ENCODE measurements around the gene SLC6A11. TPM values are rescaled to one million over a fixed set of nuclear protein-coding genes. Genes with fewer than 3 reads are reported as not detected.

The SLC6A11 gene
- total RNA-seq, 2 donors from 2014 or later, result 0.10 TPM; not detected in 1

- intact Hi-C loops (cut with DNase I), result no loop called here
- DNase-seq (ENCODE audit: low spot score), result no peak
These were observed 8.4 kb downstream of the SLC6A11 start for GRCh38 chr3:10824468-10824867.

DNA sequence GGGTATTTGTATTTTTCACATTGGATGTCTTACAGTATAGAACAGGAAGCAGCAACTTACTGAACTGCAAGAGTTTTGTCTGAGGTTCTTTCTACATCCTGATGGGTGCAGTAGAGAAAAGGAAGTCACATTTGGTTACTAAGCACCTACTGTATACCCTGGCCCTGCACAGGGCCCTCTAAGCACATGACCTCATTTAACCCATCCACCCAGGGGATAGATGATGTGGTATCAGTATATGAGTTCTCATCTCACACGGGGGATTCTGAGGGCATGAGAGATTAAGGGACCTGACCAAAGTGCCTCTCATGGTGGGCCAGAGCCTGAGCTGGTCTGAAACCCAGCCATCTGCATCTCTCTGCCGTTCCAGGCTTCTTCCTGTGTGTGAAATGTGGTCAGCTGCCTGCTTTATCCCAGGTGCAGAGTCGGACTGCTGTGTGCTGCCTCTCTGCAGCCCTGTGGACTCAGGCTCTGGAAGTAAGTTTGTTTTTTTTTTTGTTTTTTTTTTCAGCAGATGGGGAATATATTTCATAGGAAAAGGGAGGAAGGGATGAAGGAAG lies 17.9 kb downstream of the SLC6A11 start:
- no peak for DNase-seq (ENCODE audit: low spot score)
- intact Hi-C loops (cut with DNase I), result no loop called here

GRCh38 chr3:10834951-10835350 lies 18.9 kb downstream of the SLC6A11 start:
- intact Hi-C loops (cut with DNase I), result no loop called here

DNA sequence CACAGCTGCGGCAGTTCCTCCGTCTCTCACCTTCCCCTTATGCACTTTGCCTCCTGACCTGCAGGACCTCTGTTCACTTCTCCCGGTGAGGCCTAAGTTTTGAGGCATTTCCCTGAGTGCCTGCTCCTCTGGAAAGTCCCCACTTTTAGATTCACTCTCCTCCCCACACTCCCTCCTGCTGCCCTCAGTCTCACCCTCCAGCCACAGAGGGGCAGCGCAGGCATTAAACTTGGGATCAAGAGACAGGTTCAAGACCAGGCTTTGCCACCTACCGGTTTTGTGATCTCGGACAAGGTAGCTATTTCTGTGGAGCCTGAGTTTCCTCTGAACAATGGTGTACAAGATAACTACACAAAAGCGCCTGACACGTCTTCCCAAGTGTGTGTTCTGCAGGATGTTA lies 19.4 kb downstream of the SLC6A11 start:
- no peak for DNase-seq (ENCODE audit: low spot score)
- intact Hi-C loops (cut with DNase I), result no loop called here

More at GRCh38 chr3:10834951-10835350, 18.9 kb downstream of the SLC6A11 start:
- DNase-seq (ENCODE audit: low spot score), result no peak

DNA sequence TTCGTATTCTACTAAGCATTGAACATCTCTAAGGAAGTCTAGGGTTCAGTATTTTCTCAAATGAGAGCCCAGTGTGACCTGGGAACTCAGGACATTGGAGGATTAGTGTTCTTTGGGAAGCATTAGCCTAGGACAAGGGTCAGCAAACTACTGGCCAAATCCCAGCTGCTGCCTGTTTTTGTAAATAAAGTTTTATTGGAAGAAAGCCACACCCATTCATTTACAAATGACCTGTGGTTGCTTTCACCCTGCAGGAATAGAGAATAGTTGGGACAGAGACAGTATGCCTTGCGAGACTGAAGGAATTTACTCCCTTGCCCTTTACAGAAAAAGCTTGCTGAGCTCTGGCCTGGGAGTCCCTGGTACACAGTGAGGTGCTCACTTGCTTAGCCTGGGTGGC lies 20.6 kb downstream of the SLC6A11 start:
- intact Hi-C loops (cut with DNase I), result no loop called here

GRCh38 chr3:10837849-10838248 lies 21.8 kb downstream of the SLC6A11 start:
- DNase-seq (ENCODE audit: low spot score), result no peak
- intact Hi-C loops (cut with DNase I), result no loop called here

More for the DNA sequence above, 20.6 kb downstream of the SLC6A11 start:
- DNase-seq (ENCODE audit: low spot score), result no peak

- intact Hi-C loops (cut with DNase I), result no loop called here
- no peak for DNase-seq (ENCODE audit: low spot score)
These were observed 23.1 kb downstream of the SLC6A11 start for GRCh38 chr3:10839167-10839566.

DNA sequence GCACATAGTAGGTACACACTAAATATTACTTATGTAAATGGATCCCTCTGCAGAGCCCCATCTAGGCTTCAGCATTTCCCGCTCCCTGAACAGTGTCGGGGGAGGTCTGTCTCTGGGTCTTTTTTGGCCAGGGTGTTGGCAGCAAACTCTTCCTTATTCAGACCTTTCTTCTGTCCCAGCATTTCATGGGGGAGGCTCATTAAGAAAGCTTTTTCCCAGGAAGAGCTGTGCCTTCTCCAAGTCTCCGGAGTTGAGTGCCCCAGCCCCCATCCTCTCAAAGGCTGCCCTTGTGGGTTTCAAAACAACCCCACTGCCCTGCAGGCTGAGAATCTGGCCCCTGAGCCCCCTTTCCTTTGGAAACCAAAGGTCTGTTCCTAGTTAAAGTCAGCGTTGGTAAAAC lies 25.1 kb downstream of the SLC6A11 start:
- DNase-seq (ENCODE audit: low spot score), result no peak
- intact Hi-C loops (cut with DNase I), result no loop called here

DNA sequence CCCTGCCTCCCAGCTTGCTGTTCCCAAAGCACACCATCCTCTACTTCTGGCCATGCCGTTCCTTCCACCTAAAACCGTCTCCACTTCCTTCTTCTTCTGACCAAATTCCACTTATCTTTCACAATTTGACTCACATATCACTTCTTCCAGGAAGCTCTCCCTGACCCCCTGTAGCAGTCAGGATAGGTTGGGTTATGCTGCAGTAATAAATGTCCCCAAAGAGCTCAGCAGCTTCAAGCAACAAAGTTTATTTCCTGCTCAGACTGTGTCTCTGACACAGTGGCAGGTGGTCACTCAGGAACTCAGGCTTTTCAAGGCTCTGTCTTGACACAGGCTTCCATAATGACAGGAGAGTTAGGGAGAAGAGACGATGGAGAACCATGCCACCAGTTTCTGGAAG lies 27.4 kb downstream of the SLC6A11 start:
- intact Hi-C loops (cut with DNase I), result no loop called here
- no peak for DNase-seq (ENCODE audit: low spot score)

DNA sequence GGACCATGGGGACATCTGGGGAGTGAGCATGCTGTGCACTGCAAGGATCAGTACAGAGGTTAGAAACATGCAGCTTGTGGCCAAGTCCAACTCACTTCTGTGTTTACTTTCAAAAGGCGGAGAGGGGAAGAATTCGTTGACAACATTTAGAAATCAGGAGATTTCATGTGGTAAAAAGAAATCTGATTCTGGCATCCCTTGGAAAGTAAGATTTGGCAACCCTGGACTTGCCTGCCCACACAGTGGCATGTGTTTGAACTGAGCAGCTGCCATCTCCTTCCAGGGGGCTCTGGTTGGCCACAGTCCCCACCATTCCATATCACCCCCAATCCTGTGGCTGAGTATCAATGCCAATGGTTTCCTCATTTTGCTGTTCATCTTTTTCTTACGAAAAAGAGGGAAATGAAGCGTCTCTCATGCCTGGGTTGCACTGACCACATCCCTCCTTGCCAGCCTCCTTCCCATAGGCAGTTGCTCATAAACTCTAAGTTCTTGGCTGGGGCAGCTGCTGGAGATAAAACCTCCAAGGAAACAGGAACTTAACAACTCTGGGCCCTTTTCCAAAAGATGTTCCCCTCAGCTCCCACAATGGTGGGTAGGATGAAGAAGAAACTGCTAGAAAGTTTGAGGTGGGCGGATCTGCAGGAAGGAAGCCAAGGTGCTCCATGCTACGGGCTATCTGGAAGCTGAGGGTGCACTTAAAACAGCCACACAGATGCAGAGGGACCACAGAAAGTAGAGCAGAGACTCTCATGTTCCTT lies 29.2 kb downstream of the SLC6A11 start:
- DNase-seq (ENCODE audit: low spot score), result no peak
- intact Hi-C loops (cut with DNase I), result no loop called here

- no peak for DNase-seq (ENCODE audit: low spot score)
- intact Hi-C loops (cut with DNase I), result no loop called here
These were observed 30.0 kb downstream of the SLC6A11 start for GRCh38 chr3:10845839-10846656.

- DNase-seq (ENCODE audit: low spot score), result no peak
- intact Hi-C loops (cut with DNase I), result no loop called here
These were observed 30.6 kb downstream of the SLC6A11 start for GRCh38 chr3:10846657-10846975.

DNA sequence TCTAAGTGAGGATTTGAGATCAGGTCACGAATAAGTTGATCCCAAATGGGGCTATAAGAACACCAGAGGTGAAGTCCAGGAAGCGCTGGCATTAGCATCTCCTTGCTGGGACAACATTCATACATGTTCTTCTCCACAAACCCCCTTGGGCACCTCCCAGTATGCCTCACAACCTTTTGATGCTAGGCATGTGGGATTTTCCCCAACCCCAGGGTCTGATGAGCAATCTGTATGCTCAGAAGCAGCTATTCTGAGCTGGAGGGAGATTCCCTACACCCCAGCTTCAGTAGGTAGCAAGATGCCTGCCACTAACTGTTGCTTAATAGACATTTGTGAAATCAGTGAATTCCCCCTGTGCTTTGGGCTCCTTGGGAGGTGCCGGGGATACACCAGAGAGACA lies 32.2 kb downstream of the SLC6A11 start:
- intact Hi-C loops (cut with DNase I), result no loop called here

GRCh38 chr3:10852066-10852808 lies 36.2 kb downstream of the SLC6A11 start:
- DNase-seq (ENCODE audit: low spot score), result no peak
- intact Hi-C loops (cut with DNase I), result no loop called here

More for the DNA sequence above, 32.2 kb downstream of the SLC6A11 start:
- no peak for DNase-seq (ENCODE audit: low spot score)

DNA sequence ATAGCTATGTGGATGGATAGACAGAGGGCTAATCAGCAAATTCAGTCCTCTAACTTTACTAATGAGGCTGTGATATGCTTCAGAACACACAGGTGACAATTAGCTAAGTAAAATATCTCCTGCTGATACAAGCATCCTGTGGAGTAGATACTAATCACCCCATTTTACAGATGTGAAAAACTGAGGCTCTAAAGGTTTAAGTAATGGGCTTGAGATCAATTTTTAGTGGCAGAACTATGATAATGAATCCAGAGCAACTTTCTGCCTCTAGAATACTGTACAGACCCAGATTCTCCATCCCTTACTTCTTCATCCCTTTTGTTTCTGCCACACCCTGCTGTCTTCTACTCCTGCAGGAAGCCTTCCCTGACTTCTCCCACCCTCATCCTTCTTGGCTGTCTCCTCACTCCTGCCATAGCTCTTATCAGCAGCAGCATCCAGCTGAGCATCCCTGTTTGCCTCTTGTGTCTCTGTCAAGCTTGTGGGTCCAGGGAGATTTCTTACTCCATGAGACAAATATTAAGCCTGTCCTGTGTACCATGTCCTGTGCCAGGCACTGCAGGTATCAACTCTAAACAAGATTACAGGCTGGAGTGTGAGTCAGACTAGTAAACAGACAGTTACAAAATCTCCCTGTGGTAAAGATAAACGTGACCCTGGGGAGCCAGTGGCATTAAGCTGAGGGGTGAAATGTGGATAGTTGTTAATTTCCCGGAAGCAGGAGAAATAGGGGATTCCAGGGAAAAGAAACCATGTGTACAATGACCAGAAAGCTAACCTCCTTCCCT lies 39.2 kb downstream of the SLC6A11 start:
- DNase-seq (ENCODE audit: low spot score), result no peak
- intact Hi-C loops (cut with DNase I), result no loop called here

- intact Hi-C loops (cut with DNase I), result no loop called here
- no peak for DNase-seq (ENCODE audit: low spot score)
These were observed 40.0 kb downstream of the SLC6A11 start for GRCh38 chr3:10855871-10856662.

- intact Hi-C loops (cut with DNase I), result no loop called here
- DNase-seq (ENCODE audit: low spot score), result no peak
These were observed 41.2 kb downstream of the SLC6A11 start for GRCh38 chr3:10857235-10857634.

DNA sequence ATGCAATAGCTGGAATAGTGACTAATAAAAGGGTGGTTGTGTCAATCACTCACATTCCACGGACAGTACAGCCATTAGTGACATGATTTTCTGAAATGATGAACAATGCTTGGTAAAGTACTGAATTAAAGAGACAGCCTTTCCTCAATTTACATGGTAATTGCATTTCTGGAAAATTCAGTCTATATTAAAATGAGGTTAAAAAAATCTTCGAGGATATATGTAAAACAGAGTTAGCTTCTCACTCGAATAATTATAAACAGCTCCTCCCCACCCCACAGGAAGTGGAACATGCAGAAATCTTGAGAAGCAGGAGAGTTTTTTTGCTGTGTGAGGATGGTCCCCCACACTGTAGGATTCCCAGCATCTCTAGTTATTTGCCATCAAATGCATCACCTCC lies 42.1 kb downstream of the SLC6A11 start:
- intact Hi-C loops (cut with DNase I), result no loop called here
- no peak for DNase-seq (ENCODE audit: low spot score)
